GM23338 (cell line): ENCODE results near the gene TMSB4X. TPM values are rescaled to one million over a fixed set of nuclear protein-coding genes. Genes with fewer than 3 reads are reported as not detected.

ENCODE experiments used
- ATAC-seq: fragments of 200-7000 bp; cut with Tn5 transposase; 3 replicates; pipeline ENCODE4 v1.9.1; 2020
- DNase-seq: peaks from one replicate; pipeline ENCODE4 v3.0.0-alpha.2; 2015; ENCODE audit warnings: low spot score
- H2AFZ ChIP-seq: fragments of 200-600 bp; sonication (generic); 2 replicates; pipeline ENCODE4 v1.8.0; 2016; ENCODE audit warnings: antibody characterized with exemption, mild to moderate bottlenecking, moderate library complexity
- H3F3A ChIP-seq: fragments of 200-600 bp; sonication (generic); replicated peaks from 2 replicates; pipeline ENCODE4 v1.8.0; 2017; ENCODE audit warnings: antibody characterized with exemption, mixed run types, low read depth
- H3K27ac ChIP-seq: fragments of 200-600 bp; sonication (generic); 2 replicates; pipeline ENCODE4 v1.6.1; 2016; ENCODE audit warnings: low read depth
- H3K27me3 ChIP-seq: fragments of 200-600 bp; sonication (generic); 2 replicates; pipeline ENCODE4 v1.8.0; 2016; ENCODE audit warnings: mild to moderate bottlenecking, mixed run types, moderate library complexity; ENCODE audit not compliant: insufficient read depth
- H3K36me3 ChIP-seq: fragments of 200-600 bp; sonication (generic); 2 replicates; pipeline ENCODE4 v1.8.0; 2016; ENCODE audit warnings: mild to moderate bottlenecking; ENCODE audit not compliant: insufficient read depth
- H3K4me1 ChIP-seq: fragments of 200-600 bp; sonication (generic); 2 replicates; pipeline ENCODE4 v1.8.0; 2016; ENCODE audit warnings: mild to moderate bottlenecking, moderate library complexity; ENCODE audit not compliant: insufficient read depth
- H3K4me2 ChIP-seq: fragments of 200-600 bp; sonication (generic); 2 replicates; pipeline ENCODE4 v1.7.1; 2017; ENCODE audit warnings: mixed run types
- H3K4me3 ChIP-seq: fragments of 200-600 bp; sonication (generic); 2 replicates; pipeline ENCODE4 v1.6.1; 2016; ENCODE audit warnings: mixed run types
- H3K79me2 ChIP-seq: fragments of 200-600 bp; sonication (generic); replicated peaks from 2 replicates; pipeline ENCODE4 v1.8.0; 2017; ENCODE audit warnings: mild to moderate bottlenecking; ENCODE audit not compliant: insufficient read depth
- H3K9me2 ChIP-seq: fragments of 200-600 bp; sonication (generic); 2 replicates; pipeline ENCODE4 v1.8.0; 2017; ENCODE audit not compliant: insufficient read depth
- H4K20me1 ChIP-seq: fragments of 200-600 bp; sonication (generic); replicated peaks from 2 replicates; pipeline ENCODE4 v1.8.0; 2017; ENCODE audit warnings: mild to moderate bottlenecking; ENCODE audit not compliant: insufficient read depth
- H3K27ac Mint-ChIP-seq: 2 replicates; pipeline ENCODE4 v1.8.0; 2020; ENCODE audit warnings: inconsistent platforms, mild to moderate bottlenecking, moderate library complexity, mixed read lengths
- H3K27me3 Mint-ChIP-seq: 3 replicates; pipeline ENCODE4 v1.8.0; 2022; ENCODE audit warnings: low read depth, mild to moderate bottlenecking, moderate library complexity, mixed read lengths, inconsistent platforms; ENCODE audit not compliant: insufficient read depth, poor library complexity
- H3K36me3 Mint-ChIP-seq: 3 replicates; pipeline ENCODE4 v1.8.0; 2021; ENCODE audit warnings: low read depth, mild to moderate bottlenecking, inconsistent platforms, moderate library complexity, mixed read lengths
- H3K4me1 Mint-ChIP-seq: 3 replicates; pipeline ENCODE4 v1.8.0; 2020; ENCODE audit warnings: mild to moderate bottlenecking, inconsistent platforms, mixed read lengths
- H3K4me3 Mint-ChIP-seq: 3 replicates; pipeline ENCODE4 v1.8.0; 2021; ENCODE audit warnings: moderate library complexity, mild to moderate bottlenecking, inconsistent platforms, mixed read lengths
- H3K9me3 Mint-ChIP-seq: 3 replicates; pipeline ENCODE4 v1.8.0; 2020; ENCODE audit warnings: moderate library complexity, mild to moderate bottlenecking, inconsistent platforms, mixed read lengths
- CREB1 ChIP-seq: fragments of 250-450 bp; sonication (Bioruptor Pico); IDR thresholded peaks from 2 replicates; pipeline ENCODE4 v1.5.0; 2020; ENCODE audit warnings: low read depth, mild to moderate bottlenecking, moderate library complexity
- EZH2 ChIP-seq: fragments of 200-600 bp; sonication (generic); IDR thresholded peaks from one replicate; pipeline ENCODE4 v1.8.0; 2017; ENCODE audit warnings: antibody characterized with exemption, mild to moderate bottlenecking, low read depth; ENCODE audit not compliant: unreplicated experiment
- EZH2phosphoT487 ChIP-seq: fragments of 200-600 bp; sonication (generic); IDR thresholded peaks from one replicate; pipeline ENCODE4 v1.8.1; 2018; ENCODE audit warnings: antibody characterized with exemption; ENCODE audit not compliant: unreplicated experiment
- JUNB ChIP-seq: IDR thresholded peaks from one replicate; pipeline ENCODE4 v1.6.1; 2016; ENCODE audit warnings: antibody characterized with exemption; ENCODE audit not compliant: unreplicated experiment
- NANOG ChIP-seq: IDR thresholded peaks from 2 replicates; pipeline ENCODE4 v1.6.1; 2016; ENCODE audit warnings: antibody characterized with exemption, borderline replicate concordance
- POLR2AphosphoS5 ChIP-seq: IDR thresholded peaks from 2 replicates; pipeline ENCODE4 v1.6.1; 2016; ENCODE audit warnings: antibody characterized with exemption, low read depth
- STAT1 ChIP-seq: IDR thresholded peaks from one replicate; pipeline ENCODE4 v1.6.1; 2016; ENCODE audit warnings: antibody characterized with exemption; ENCODE audit not compliant: unreplicated experiment
- ZNF114 ChIP-seq: fragments of 250-450 bp; sonication (Bioruptor Pico); IDR thresholded peaks from 2 replicates; pipeline ENCODE4 v1.5.0; 2020; ENCODE audit warnings: mild to moderate bottlenecking, moderate library complexity
- ZNF331 ChIP-seq: fragments of 250-450 bp; sonication (Bioruptor Pico); IDR thresholded peaks from 2 replicates; pipeline ENCODE4 v1.5.0; 2020; ENCODE audit warnings: low read depth, mild to moderate bottlenecking, moderate library complexity
- polyA plus RNA-seq: library from polyadenylated mRNA; unstranded; fragments of >200 nt; fragmentation: Nextera tagmentation; extraction: Ambion mirVana; gene quantifications from 2 replicates; pipeline ENCODE4 v1.2.1, GENCODE V29; 2016
- total RNA-seq: library from RNA; depleted of rRNA; stranded (reverse); fragments of >200 nt; shearing (Covaris generic); gene quantifications from 2 replicates; pipeline ENCODE4 v1.2.3, GENCODE V29; 2014
- TF ChIP-seq, protein P1 (sequence below), 2 experiments: fragments of 200-600 bp in 1 of 2; sonication (generic) in 1 of 2; conservative IDR thresholded peaks; 2 replicates each; pipeline versions ENCODE4 v1.5.1 to v1.6.1; 2016 to 2017; ENCODE audit warnings: antibody characterized with exemption in 2 of 2, low read depth in 2 of 2, mild to moderate bottlenecking in 2 of 2, moderate library complexity in 1 of 2
- TF ChIP-seq, protein P2 (sequence below): IDR thresholded peaks from 2 replicates; pipeline ENCODE4 v1.6.1; 2016; ENCODE audit warnings: antibody characterized with exemption
- TF ChIP-seq, protein P3 (sequence below): fragments of 250-450 bp; sonication (Bioruptor Pico); IDR thresholded peaks from 2 replicates; pipeline ENCODE4 v1.5.0; 2020; ENCODE audit warnings: mild to moderate bottlenecking, moderate library complexity
- TF ChIP-seq, protein P4 (sequence below): IDR thresholded peaks from one replicate; pipeline ENCODE4 v1.6.1; 2018; ENCODE audit warnings: antibody characterized with exemption; ENCODE audit not compliant: unreplicated experiment

Gene TMSB4X
- total and polyA plus RNA-seq, 2 experiments from 2014 or later: 999 to 6,191 TPM

DNA sequence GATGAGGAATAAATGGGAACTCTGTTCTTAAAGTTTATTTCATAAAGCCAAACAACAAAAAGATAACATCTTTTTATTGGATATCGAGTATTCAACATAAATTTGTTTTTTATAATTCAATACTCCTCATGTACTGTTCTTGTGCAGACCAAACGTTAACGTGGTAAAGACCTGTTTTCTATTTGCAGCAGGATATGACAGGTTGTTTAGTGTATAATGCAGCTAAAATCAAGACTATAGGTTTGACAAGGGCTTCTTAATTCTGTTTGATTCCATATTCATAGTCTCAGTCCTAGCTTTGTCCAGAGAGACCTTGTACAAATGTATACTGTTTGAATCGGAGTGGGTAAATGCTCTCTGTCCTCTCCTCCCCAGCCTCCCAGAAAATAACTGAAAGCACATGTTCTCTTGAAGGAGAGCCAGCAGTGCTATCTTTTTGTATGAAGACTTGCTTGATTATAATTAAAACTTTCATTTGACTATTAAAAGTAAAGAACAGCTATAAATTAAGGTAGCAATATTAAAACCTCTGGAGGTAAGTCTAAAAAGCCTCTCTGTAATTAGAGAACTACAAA, 17.7 kb downstream of the TMSB4X start:
- Histone ChIP-seq H3K4me3 (no peak overlapping the region), H3K27me3 (no peaks in the 10 kb centered on the region), H3K27ac (no peak overlapping the region), H2AFZ (no peak overlapping the region), H4K20me1 (no peaks in the 10 kb centered on the region), H3K79me2 (no peaks in the 10 kb centered on the region), H3K9me2 (no peaks in the 10 kb centered on the region), H3K36me3 (no peaks in the 10 kb centered on the region), H3K4me1 (0 out of 2 replicates have a peak, but pooled peaks cover 5% of the 10 kb centered on the region), H3K4me2 (no peak overlapping the region), H3F3A (no peaks in the 10 kb centered on the region)
- Mint-ChIP-seq H3K27me3 (peaks cover 3% of the 10 kb centered on the region), H3K4me3 (no peak overlapping the region), H3K9me3 (no peaks in the 10 kb centered on the region; the same call in 2 of the 3 replicates), H3K36me3 (no peaks in the 10 kb centered on the region), H3K27ac (no peak overlapping the region), H3K4me1 (peaks cover 6% of the 10 kb centered on the region; the same call in 2 of the 3 replicates)
- TF ChIP-seq ZNF114 (CRISPR knock-in tag) (no peak), EZH2phosphoT487 (no peak), EZH2 (no peak), CREB1 (CRISPR knock-in tag) (no peak), POLR2AphosphoS5 (no peak), JUNB (no peak), STAT1 (no peak), ZNF331 (CRISPR knock-in tag) (no peak), NANOG (no peak)
- TF ChIP-seq, protein P1, sequence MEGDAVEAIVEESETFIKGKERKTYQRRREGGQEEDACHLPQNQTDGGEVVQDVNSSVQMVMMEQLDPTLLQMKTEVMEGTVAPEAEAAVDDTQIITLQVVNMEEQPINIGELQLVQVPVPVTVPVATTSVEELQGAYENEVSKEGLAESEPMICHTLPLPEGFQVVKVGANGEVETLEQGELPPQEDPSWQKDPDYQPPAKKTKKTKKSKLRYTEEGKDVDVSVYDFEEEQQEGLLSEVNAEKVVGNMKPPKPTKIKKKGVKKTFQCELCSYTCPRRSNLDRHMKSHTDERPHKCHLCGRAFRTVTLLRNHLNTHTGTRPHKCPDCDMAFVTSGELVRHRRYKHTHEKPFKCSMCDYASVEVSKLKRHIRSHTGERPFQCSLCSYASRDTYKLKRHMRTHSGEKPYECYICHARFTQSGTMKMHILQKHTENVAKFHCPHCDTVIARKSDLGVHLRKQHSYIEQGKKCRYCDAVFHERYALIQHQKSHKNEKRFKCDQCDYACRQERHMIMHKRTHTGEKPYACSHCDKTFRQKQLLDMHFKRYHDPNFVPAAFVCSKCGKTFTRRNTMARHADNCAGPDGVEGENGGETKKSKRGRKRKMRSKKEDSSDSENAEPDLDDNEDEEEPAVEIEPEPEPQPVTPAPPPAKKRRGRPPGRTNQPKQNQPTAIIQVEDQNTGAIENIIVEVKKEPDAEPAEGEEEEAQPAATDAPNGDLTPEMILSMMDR (conservative IDR thresholded peaks at IDR 0.05; ENCODE audit: low read depth in 2 of 2): no peak
- TF ChIP-seq, protein P2, sequence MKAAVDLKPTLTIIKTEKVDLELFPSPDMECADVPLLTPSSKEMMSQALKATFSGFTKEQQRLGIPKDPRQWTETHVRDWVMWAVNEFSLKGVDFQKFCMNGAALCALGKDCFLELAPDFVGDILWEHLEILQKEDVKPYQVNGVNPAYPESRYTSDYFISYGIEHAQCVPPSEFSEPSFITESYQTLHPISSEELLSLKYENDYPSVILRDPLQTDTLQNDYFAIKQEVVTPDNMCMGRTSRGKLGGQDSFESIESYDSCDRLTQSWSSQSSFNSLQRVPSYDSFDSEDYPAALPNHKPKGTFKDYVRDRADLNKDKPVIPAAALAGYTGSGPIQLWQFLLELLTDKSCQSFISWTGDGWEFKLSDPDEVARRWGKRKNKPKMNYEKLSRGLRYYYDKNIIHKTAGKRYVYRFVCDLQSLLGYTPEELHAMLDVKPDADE: no peak
- TF ChIP-seq, protein P3, sequence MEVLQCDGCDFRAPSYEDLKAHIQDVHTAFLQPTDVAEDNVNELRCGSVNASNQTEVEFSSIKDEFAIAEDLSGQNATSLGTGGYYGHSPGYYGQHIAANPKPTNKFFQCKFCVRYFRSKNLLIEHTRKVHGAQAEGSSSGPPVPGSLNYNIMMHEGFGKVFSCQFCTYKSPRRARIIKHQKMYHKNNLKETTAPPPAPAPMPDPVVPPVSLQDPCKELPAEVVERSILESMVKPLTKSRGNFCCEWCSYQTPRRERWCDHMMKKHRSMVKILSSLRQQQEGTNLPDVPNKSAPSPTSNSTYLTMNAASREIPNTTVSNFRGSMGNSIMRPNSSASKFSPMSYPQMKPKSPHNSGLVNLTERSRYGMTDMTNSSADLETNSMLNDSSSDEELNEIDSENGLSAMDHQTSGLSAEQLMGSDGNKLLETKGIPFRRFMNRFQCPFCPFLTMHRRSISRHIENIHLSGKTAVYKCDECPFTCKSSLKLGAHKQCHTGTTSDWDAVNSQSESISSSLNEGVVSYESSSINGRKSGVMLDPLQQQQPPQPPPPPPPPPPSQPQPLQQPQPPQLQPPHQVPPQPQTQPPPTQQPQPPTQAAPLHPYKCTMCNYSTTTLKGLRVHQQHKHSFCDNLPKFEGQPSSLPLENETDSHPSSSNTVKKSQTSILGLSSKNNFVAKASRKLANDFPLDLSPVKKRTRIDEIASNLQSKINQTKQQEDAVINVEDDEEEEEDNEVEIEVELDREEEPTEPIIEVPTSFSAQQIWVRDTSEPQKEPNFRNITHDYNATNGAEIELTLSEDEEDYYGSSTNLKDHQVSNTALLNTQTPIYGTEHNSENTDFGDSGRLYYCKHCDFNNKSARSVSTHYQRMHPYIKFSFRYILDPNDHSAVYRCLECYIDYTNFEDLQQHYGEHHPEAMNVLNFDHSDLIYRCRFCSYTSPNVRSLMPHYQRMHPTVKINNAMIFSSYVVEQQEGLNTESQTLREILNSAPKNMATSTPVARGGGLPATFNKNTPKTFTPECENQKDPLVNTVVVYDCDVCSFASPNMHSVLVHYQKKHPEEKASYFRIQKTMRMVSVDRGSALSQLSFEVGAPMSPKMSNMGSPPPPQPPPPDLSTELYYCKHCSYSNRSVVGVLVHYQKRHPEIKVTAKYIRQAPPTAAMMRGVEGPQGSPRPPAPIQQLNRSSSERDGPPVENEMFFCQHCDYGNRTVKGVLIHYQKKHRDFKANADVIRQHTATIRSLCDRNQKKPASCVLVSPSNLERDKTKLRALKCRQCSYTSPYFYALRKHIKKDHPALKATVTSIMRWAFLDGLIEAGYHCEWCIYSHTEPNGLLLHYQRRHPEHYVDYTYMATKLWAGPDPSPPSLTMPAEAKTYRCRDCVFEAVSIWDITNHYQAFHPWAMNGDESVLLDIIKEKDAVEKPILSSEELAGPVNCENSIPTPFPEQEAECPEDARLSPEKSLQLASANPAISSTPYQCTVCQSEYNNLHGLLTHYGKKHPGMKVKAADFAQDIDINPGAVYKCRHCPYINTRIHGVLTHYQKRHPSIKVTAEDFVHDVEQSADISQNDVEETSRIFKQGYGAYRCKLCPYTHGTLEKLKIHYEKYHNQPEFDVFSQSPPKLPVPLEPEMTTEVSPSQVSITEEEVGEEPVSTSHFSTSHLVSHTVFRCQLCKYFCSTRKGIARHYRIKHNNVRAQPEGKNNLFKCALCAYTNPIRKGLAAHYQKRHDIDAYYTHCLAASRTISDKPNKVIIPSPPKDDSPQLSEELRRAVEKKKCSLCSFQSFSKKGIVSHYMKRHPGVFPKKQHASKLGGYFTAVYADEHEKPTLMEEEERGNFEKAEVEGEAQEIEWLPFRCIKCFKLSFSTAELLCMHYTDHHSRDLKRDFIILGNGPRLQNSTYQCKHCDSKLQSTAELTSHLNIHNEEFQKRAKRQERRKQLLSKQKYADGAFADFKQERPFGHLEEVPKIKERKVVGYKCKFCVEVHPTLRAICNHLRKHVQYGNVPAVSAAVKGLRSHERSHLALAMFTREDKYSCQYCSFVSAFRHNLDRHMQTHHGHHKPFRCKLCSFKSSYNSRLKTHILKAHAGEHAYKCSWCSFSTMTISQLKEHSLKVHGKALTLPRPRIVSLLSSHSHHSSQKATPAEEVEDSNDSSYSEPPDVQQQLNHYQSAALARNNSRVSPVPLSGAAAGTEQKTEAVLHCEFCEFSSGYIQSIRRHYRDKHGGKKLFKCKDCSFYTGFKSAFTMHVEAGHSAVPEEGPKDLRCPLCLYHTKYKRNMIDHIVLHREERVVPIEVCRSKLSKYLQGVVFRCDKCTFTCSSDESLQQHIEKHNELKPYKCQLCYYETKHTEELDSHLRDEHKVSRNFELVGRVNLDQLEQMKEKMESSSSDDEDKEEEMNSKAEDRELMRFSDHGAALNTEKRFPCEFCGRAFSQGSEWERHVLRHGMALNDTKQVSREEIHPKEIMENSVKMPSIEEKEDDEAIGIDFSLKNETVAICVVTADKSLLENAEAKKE (CRISPR knock-in tag): no peak
- TF ChIP-seq, protein P4, sequence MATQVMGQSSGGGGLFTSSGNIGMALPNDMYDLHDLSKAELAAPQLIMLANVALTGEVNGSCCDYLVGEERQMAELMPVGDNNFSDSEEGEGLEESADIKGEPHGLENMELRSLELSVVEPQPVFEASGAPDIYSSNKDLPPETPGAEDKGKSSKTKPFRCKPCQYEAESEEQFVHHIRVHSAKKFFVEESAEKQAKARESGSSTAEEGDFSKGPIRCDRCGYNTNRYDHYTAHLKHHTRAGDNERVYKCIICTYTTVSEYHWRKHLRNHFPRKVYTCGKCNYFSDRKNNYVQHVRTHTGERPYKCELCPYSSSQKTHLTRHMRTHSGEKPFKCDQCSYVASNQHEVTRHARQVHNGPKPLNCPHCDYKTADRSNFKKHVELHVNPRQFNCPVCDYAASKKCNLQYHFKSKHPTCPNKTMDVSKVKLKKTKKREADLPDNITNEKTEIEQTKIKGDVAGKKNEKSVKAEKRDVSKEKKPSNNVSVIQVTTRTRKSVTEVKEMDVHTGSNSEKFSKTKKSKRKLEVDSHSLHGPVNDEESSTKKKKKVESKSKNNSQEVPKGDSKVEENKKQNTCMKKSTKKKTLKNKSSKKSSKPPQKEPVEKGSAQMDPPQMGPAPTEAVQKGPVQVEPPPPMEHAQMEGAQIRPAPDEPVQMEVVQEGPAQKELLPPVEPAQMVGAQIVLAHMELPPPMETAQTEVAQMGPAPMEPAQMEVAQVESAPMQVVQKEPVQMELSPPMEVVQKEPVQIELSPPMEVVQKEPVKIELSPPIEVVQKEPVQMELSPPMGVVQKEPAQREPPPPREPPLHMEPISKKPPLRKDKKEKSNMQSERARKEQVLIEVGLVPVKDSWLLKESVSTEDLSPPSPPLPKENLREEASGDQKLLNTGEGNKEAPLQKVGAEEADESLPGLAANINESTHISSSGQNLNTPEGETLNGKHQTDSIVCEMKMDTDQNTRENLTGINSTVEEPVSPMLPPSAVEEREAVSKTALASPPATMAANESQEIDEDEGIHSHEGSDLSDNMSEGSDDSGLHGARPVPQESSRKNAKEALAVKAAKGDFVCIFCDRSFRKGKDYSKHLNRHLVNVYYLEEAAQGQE: no peak
- DNase-seq (no peak), ATAC-seq (no peak)
